GF-D8 (cell line): ENCODE results near the gene UBE2G2.

ENCODE experiments used
- DNase-seq: peaks from one replicate; lab custom pipeline; 2025; lab: John Stamatoyannopoulos, UW

UBE2G2 gene

GRCh38 chr21:44724926-44725325 lies 76.7 kb downstream of the UBE2G2 start:
- DNase-seq, result no peak

- DNase-seq, result no peak
These were observed 77.4 kb downstream of the UBE2G2 start for GRCh38 chr21:44724196-44724595.

- no peak for DNase-seq
These were observed 78.2 kb downstream of the UBE2G2 start for GRCh38 chr21:44723177-44724131.

GRCh38 chr21:44722731-44723130 lies 78.9 kb downstream of the UBE2G2 start:
- DNase-seq, result no peak

GRCh38 chr21:44720170-44720569 lies 81.5 kb downstream of the UBE2G2 start:
- no peak for DNase-seq
